Measurements from ENCODE around the gene TMEM18. TPM values are rescaled to one million over a fixed set of nuclear protein-coding genes. Genes with fewer than 3 reads are reported as not detected.
A peak's percentile ranks its signal among the peaks of the same experiment; 100 is the strongest.

The TMEM18 gene
- total RNA-seq, 1 experiment from 2014 or later, result 26.6 TPM

- DNase-seq (ENCODE audit: low read depth), result no peak
Observed at GRCh38 chr2:634636-635388, 42.4 kb downstream of the TMEM18 start.

DNA sequence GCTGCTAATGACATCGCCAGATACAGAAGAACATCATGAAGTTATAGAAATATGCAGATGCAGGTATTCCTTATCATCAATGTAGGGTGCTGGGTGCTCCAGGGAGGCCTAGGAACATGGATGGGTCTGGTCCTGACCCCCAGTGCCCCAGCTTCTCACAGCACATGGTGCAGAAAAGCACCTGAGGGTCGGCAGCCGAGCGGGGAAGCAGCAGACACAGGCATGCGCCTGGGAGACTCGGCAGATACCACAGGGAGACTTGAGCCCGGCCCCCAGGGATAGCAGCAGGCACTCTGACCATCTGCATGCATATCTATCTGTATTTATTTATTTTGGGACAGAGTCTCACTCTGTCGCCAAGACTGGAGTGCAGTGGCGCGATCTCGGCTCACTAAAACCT is 43.2 kb downstream of the TMEM18 start:
- DNase-seq (ENCODE audit: low read depth), result no peak

GRCh38 chr2:633371-633770 is 43.8 kb downstream of the TMEM18 start:
- DNase-seq (ENCODE audit: low read depth), result no peak

DNA sequence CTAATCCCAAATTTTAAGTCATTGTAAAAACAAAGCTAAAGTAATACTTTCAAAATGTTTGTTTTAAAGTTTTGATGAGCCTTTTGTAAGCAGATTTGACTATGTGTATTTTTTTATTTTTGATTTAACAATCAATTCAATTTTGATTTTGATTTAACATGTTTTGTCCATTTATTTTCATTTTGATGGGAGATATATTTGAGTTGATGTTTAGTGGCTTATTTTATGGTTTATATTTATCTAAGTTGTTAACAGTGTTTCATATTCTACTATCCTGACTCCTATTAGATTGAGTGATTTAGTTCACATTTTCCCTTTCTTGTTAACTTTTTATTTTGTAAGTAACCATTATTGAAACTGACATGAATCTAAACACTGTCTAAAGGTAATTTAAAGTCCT is 44.7 kb downstream of the TMEM18 start:
- DNase-seq (ENCODE audit: low read depth), result no peak

GRCh38 chr2:631741-632140 is 45.5 kb downstream of the TMEM18 start:
- DNase-seq (ENCODE audit: low read depth), result no peak

GRCh38 chr2:630451-631320 is 46.5 kb downstream of the TMEM18 start:
- no peak for DNase-seq (ENCODE audit: low read depth)

DNA sequence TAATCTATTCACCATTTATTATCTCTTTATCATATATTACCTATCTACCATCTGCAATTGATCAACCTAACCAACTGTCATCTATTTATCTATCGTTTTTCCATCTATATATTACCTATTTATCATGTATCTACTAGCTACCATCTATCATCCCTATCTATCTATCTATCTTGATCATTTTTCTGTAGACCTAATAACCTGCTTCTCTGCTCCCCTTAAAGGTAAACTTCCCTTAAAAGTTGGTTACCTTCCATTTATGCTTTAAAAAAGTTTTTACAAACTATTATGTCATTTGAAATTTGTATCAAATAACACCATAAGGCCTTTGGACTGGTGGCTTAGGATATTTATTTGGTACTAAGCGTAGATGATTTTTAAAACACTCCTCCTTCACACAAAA is 47.2 kb downstream of the TMEM18 start:
- DNase-seq (ENCODE audit: low read depth), result no peak

DNA sequence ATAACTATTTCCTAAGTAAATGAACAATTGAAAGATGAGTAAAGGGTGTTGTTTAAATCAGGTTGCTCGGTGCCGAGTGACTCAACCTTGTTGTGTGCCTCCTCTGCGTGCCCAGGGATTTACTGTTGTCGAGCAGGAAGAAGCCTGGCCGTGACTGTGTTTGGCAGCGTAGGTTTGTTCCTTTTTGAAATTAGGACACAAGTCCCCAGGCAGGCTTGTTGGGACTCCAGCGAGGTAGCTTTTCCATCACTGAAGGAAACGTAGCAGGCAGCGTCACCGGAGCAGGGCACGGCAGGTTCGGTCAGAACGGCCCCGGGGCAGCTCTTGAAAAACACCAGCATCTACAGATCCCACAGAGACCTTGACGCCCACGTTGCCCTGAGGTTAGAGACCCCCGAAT is 48.6 kb downstream of the TMEM18 start:
- DNase-seq (ENCODE audit: low read depth), result peak; percentile 22

- no peak for DNase-seq (ENCODE audit: low read depth)
Observed at GRCh38 chr2:627926-628560, 49.2 kb downstream of the TMEM18 start.

DNA sequence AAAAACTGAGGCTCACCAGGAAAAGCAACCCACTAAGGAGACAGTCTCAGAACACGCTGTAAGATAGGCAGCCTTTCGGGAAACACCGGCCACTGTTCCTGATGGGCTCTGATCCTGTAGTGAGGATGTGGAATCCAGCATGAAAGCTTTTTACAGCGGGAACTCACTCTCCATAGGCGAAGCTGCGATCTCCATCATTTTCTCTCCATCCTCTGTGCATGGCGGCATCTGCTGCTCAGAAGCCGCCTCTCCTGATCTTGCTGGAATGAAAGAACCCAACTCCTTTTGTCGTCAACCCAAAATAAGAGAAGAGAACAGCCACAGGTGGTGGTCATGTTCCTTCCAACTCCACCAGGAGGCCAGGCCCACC is 49.9 kb downstream of the TMEM18 start:
- no peak for DNase-seq (ENCODE audit: low read depth)

DNA sequence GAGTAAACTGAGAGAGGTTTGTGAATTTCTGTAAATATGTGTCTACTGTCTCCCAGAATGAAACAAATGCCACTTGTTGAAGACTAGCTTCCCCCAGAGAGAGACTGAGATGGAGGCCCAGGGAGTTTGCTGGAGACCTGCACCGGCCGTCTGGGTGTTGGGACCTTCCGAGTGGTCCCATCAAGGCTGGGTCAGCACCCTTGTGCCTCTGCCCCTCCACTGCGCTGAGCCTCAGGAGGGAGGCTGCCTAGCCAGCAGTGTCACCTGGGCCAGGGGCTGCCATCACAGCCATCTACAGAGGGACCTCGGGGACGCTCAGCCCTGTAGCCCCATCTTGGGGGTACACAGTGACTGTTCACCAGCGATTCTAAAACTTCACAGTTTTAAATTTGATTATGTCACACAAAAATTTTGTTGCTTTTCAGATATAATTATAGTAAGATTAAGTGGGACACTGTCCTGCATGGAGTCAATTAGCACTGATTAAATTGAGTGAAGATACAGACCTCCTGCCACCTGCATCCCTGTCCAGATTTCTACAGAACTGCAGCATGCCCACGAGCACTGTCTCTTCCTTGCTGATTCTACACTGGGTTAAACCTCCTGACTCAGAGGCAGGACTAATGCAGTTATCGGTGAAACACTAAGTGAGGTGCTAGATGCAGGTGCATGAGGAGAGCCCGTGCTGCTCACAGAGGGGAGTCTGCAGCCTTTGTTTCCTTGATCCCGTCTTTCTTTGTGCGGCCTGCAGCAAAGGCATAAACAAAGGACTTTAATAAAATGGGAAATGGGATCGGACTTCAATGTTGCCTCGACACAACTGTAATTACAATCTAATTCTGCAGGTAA is 50.5 kb downstream of the TMEM18 start:
- DNase-seq (ENCODE audit: low read depth), result no peak

DNA sequence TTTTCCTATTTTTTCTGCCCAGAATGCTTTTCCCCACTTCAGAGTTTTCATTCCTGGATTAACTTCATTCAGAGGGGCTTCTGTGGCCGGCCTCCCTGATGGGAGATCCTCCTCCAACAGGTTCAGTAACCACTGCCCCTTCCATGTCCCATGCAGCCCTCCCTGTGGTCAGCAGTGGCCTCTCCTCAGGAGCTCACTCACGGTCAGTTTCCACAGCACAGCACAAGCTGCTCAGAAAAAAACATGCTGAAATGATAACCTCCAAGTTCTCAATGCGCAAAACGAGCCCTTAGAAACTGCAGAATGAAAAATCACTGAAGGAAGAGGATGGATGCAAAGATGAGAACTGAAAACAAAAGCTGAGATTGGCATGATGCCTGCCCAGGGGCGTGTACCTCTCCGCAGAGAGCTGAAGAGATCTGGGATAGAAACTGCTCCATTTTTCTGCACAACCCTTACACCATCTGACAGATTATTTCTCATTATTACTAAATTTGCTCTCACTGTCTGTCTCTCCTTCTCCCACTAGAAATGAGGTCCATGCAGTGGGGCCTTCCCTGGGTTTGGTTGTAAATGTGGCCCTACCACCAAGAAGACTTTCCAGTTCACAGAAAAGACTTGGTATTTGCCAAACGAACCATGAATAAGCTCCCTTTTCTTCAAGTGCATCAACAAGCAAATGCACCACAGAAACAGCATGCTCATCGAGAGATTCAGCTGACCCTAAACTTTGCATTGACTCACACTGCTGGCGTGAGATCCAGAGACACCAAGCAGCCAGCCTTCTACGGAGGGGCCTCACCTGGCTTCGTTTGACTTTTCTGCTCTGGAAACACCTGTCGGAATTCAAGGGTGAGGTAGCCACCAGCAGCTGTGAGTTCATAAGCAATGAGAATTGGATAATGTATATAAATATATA is 51.5 kb downstream of the TMEM18 start:
- DNase-seq (ENCODE audit: low read depth), result no peak

GRCh38 chr2:624551-625347 is 52.5 kb downstream of the TMEM18 start:
- no peak for DNase-seq (ENCODE audit: low read depth)

DNA sequence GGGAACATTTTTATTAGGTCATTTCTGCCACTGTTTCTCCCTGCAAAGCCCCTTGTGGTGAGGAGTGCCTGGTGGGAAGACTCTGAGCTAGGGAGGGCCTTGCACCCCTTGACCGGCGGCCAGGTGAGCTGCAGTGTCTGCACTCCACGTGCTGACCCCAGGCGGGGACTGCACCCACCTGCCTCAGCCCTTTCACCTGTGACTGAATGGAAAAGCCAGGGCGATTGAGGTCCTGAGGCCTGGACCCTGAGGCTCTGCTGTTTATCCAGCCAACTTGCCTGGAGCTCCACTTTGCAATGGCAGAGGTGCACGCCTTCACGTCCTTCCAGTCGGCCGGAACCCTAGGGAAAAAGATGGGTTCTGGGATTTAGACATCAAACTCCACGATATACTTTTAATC is 53.1 kb downstream of the TMEM18 start:
- DNase-seq (ENCODE audit: low read depth), result no peak

- DNase-seq (ENCODE audit: low read depth), result no peak
Observed at GRCh38 chr2:623130-623922, 53.9 kb downstream of the TMEM18 start.

DNA sequence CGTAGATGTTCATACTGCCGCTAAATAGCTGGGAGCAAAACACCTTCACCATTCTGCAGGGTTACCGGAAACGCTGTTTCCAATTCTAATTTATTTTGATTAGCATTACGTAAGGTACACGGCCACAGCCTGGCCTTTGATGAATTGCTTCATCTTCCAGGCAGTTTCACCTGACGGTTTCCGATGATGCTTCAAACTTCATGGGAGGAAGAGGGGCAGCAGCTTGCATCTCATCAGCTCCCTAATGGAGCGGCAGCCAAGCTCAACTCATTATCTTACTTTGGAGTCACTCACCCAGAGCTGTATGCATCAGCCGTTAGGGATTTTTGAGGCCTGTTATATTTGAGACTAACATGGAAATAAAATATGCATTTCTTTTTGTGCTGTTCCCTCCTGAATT is 54.8 kb downstream of the TMEM18 start:
- no peak for DNase-seq (ENCODE audit: low read depth)

GRCh38 chr2:621303-622099 is 55.7 kb downstream of the TMEM18 start:
- no peak for DNase-seq (ENCODE audit: low read depth)

Measured in RPMI7951 (cell line).